ENCODE measurements around the gene MYRIP.
"Not testable (repeated sequence)": the region's sequence is repeated elsewhere in the genome, so short reads cannot be mapped to it uniquely, and the experiment has no call there.

MYRIP gene

DNA sequence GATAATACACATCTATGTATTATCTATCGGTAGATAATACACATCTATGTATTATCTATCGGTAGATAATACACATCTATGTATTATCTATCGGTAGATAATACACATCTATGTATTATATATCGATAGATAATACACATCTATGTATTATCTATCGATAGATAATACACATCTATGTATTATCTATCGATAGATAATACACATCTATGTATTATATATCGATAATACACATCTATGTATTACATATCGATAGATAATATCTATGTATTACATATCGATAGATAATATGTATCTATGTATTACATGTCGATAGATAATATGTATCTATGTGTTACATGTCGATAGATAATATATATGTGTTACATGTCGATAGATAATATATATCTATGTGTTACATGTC, 275.0 kb downstream of the MYRIP start:
- not testable (repeated sequence) for DNase-seq (ENCODE audit: low read depth)

DNA sequence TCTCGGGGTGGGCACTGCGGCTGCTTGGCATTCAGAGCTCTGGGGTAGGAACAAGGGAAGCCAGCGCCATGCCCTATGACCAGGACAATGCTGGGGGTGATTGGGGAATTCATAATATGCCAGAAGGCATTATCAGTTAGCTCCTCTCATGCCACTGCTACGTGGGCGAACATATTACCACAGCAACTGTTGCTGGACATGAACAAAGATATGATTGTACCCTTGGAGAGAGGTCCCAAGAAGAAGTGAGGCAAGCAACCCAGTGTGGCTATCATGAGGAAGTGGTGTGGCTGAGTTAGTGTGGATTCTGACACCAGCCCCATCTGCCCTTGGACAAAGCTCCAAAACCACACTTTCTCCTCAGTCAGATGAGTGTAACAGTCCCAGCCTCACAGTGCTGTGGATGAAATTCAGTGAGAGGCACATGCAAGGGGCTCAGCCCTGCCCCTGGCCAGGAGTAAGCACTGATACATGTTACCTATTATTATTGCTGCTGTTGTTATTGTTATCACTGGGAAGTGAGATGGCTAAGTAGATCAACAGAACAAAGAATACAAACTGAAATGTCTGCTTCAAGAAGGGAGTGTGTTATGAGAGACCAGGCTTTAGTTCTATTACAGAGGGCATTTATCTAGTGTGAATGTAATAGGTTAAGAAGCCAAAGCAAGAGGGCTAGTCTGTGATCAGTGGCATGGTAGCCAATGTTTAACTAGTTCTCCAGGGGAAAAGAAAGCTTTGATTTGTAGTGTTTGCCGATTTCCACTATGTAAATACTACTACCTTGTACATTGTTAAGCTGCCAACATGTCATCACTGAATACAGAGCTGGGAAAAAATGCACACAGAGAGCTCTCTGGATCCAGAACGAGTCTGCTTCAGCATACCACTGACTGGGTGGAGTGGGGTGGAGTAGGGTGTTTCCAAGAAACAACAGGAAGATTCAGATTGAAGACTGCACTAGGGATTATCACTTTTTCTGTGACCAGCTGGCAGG, 277.8 kb downstream of the MYRIP start:
- DNase-seq (ENCODE audit: low read depth) = no peak

DNA sequence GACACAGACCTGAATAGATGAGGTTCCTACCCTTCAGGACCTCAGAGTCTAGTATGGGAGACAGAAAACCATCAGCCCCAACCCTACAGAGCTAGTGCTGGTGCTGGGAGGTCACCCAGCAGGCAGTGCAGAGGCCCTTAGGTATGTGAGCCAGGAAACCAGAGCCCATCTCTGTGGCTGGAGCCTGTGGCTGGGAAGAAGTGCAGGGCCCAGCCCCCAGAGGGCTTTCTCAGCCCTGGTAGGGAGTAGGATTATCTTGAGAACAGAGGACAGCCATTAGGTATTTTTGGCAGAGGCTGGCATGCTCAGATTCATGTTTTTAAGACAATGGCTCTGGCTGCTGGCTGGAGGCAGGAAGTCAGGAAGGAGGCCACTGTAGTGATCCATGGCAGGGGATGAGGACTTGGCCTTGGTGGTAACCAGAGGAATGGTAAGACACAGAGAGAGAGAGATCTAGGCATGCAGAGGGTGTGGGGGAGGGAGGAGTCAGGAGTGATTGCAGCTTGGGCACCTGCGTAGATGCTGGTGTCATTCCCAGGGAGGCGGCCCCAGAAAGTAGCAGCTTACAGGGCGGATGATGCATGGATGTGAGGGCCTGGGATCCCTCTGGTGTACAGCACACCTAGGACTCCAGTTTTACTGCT, 279.2 kb downstream of the MYRIP start:
- no peak for DNase-seq (ENCODE audit: low read depth)

DNA sequence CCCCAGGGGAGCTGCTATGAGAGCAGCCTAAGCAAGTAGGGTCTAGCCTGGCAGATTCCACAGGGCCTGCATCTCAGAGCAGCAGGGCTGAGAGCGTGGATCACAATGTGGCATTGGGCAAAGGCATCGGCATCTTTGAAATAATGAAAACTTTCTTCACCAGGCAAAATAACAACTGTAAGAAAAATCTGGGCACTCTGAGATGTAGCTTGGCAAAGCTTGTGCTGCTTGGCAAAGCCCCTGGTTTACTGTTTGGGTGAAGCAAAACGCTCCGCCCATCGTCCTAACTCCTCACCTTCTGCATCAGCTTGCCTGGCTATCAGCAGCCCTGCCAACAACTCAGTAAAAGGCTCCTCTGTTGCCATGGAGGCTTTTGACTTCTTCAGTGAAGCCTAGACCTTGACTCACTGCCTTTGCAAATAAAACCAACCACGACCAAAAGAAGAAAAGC, 287.3 kb downstream of the MYRIP start:
- no peak for DNase-seq (ENCODE audit: low read depth)

DNA sequence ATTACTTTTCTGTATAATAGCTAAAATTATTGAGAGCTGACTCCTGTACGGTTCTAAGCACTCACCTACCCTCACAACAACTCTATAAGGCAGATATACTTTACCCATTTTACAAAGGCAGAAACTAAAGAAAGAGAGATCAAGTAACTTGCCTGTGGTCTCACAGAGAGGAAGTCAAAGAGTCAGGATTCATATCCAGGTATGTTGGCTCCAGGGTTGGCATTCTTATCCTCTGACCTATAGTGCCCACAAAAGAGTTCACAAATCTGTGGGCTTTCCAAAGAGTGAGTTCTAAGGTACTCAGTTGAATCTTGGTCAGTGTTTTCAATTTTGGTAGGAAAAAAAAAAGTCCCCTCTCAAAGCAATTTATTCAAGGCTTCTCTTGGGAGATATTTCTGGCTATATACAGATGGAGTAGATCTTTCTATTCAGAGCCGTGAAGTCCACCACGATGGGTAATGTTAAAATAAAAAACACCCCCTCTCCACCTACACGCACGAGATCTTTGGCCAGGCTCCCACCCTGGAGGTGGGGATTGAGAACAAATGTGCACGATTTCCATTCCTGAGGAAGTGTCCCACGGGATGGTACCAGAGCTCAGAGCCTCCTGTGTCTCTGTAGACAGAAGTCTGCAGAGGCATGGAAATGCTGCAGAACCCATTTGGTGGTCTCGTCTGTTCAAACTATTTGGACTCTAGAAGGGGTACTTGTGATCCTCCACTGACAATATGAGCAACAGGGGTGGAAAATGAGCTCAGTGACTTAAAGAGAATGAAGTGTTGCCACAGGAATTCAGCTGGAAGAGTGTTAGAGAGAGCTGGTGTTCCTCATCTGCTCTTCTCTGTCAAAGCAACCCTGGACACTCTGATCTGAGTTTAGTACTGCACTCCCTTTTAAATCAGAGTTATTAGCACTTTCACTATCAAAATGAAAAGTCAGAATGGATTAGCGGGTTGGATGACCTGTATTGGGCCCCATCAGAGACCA, 288.0 kb downstream of the MYRIP start:
- no peak for DNase-seq (ENCODE audit: low read depth)

DNA sequence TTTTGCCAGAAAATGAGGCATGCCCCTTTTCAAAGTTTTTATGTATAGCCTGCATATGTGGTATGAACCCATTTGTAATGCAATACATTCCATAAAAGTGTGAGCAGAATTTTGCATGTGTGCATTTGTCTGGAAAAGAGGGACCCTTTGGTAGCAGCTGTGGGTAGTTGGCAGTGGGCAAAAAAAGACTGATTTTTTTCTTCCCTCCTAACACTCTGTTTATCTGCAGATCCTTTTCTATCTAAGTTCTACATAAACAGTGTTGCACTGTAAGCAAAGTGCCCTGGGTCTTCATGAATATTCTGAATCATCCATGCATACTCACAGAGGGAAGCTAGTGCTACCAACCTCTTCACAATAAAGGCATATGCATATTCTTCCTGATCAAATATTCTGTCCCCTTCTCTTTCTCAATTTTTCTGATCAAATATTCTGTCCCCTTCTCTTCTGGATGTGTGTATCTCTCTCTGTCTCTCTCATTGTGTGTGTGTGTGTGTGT, 288.9 kb downstream of the MYRIP start:
- DNase-seq (ENCODE audit: low read depth) = no peak

DNA sequence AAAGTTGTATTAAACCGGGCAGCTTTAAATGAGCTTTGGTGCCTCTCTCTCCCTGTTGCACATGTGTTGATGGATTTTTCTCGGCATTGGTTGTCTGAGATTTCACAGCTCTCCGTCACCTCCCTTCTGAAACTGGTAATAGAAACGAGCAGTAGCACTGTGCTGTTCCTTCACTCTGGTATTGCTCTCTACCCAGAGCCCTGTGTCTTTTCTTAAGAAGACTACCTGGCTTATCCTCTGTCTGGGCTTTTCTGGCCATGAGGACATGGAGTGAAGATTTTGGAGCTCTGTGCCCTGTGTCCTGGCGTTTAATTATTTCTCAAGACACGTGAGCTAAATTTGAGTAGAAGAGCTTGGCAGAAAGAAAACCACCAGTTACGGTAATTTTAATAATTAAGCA, 290.5 kb downstream of the MYRIP start:
- no peak for DNase-seq (ENCODE audit: low read depth)

DNA sequence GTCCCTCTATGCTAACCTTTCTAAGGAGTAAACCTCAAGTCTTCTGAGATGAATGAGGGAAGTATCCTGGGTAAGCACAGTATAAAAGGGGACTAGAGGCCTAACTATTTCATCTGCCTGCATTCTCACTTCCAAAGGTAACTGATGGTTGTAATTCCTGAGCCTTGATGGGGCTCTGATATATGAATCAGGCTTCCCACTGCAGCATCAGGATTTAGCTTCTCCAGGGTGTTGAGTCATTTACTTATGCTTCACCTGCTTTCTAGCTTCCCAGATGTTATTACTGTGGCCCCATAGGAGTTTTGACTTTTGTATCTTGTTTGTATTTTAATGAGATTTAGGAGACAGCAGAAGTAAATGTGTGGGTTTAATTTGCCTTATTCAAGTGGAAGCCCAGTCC, 292.8 kb downstream of the MYRIP start:
- DNase-seq (ENCODE audit: low read depth) = no peak

DNA sequence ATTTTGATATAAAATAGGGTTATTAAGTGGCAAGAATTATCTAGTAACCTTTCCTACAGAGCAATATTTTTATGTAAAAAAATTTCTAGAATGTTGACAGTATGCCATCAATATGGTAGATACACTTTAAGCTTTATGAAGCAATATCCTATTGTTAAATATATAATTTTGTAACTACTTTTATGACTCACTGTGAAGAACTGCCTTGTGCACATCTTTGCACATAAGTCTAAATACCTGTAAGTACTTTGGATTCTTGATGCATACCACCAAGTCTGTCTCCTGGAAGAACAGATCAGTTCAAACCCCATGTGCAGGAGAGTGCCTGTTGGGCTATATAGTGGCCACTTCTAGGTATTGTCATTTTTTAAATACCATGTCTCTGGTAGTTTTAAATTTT, 294.4 kb downstream of the MYRIP start:
- DNase-seq (ENCODE audit: low read depth) = no peak

DNA sequence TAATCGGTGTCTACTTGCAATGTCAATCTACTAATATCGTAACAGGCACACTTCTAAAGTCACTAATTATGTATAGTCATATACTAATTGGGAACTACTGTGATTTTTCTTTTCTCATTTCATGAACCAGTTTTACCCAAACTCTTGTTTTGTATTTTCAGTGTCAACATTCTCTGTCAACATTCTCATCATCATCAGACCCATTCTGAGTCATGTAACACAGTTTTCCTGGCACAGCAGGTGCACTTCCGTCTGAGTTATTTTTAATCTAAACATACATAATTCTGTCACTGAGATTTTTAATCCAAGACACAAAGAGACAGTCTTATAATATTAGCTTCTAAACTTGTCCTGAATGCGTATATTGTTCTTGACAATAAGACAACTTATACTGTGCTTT, 295.0 kb downstream of the MYRIP start:
- no peak for DNase-seq (ENCODE audit: low read depth)

DNA sequence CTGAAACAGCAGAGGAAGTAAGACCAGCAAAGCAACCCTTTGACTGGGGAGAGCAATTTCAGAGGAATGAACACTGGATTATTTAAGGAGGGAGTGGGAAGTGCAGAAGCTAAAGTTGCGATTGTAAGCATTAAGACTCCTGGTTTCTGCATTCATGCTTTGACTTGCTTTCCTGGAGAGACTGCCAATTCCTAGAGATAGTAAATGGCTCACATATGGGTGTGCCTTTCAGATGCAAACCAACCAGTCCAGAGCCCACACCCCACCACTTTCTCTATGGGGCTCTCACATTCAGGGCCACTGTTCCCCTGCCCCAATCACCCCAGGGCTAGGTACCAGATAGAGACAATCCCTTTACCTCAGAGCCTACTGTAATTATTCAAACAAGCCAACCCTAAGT, 299.2 kb downstream of the MYRIP start:
- no peak for DNase-seq (ENCODE audit: low read depth)

DNA sequence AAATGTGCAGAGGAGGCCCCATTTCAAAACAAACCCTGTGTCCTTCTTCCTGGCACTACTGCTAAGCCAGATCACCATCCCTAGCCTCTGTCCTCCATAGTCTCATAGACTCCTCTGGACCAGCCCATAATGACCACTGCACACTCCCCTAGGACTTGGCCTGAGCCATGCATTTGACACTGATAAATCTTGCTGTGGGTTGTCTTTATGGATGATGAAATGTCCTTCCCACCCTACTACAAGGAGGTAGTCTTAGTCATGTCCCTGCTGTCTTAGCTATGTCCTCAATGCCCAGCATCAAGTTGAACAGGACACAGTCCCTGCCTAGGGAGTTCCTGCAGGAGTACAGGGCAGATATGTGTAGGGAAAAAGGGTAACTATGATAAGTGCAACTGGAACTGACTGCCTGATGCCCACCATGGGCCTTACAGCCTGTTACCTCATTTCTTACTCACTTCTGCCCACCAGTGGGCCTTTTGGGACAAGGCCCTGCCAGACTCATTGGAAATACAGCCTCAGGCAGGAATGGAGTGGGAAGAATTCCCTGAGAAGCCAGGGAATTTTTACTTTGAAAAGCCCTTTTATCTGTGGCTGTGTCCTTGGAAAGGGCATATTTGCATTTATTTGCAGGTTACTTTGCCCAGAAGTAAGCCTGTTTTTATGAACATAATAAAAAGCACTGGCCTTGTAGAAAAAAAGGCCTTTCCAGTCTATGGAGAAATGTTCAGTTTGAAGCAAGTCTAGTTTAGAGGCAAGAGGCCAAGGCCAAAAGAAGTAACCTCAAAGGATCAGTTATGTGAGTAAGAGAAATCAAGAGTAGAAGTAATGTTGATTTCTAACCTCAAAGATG, 300.5 kb downstream of the MYRIP start:
- no peak for DNase-seq (ENCODE audit: low read depth)

DNA sequence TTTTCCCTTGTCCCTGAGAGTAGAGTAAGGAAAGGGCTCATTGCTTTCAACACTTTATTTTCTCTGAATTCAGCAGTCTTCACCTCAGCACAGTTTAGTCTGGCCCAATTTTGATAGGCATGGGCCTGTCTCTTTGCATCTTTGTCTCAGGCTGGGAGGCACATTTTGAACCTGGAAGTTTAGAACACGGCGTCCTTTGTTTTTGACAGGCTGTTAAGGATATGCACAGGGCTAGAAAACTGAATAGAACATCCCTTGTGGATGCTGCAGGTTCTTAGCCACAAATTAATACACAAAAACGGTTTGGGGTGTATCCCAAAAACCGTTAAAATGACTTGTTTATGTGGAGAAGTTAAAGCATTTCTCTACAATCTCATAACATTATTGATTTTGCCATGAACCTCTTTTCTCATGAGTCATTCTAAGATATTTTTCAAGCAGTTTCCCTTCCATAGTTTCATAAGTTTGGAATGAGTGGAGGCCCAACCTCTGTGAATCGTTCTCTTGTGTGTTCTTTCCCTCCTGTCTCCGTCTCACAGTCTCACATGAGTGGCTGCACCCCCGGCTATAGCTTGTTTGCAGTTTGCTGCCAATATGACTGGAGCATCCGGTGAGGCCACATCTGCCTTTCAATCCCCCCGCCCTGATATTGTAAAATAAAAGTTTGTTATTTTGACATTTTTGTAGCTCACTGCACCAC, 307.2 kb downstream of the MYRIP start:
- DNase-seq (ENCODE audit: low read depth) = no peak

DNA sequence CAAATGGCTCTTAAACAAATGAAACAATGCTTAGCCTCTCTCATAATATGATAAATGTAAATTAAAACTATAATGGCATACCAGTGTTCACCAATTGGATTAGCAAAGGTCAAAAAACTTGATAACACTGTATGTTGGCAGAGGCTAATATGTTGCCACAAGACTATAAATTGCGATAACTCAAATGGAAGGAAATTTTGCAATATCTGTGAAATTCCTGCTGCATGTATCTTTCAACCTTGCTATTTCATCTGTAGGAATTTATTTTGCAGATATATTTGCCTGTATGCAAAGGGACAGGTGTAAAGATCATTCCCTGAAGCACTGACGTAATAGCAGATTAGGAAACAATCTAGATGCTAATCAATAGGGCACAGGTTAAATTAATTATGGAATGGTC, 308.7 kb downstream of the MYRIP start:
- no peak for DNase-seq (ENCODE audit: low read depth)

DNA sequence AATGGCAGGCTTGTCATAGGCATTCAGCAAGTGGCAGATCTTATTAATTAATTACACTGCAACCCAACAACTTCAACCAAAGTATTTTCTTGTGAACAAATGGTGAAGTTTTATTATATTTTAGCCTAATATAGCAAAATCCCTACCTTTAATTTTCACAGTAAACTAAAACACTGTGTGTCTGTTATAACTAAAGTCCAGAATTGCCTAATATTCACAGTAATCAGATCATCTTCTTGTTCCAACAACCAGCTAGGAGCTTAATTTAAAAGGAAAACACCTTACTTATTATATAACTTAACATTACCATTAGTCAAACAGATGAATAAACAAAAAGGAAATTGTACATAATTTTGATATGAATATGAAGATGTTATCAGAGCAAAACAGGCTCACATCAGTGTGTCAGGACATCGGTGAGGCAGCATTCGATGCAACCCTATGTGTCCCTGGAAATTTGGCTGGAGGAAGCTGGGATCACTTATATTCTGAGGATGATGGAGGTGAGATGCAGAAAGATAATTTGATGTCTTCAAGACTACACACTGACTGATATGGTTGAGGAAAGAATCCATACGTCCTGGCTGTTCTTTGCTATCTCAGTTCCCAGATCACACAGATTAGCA, 310.8 kb downstream of the MYRIP start:
- no peak for DNase-seq (ENCODE audit: low read depth)

DNA sequence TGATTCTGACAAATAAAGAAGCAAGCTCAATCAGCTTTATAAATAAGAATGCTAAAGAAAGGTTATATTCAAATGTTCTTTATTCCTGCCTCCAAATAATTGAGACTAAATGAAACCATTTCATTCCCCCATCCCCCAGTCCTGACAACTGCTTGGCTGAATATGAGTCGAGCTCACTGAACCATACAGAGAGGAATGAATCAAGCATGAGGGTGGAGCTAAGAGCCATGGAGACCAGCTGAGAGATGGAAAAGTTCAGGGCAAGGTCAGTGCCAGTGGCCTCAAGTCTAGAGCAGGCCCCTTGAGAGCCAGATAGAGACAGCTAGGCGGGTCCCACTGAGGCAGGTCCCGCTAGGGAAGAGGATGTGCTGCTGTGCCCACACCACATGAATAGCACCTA, 311.4 kb downstream of the MYRIP start:
- DNase-seq (ENCODE audit: low read depth) = no peak

DNA sequence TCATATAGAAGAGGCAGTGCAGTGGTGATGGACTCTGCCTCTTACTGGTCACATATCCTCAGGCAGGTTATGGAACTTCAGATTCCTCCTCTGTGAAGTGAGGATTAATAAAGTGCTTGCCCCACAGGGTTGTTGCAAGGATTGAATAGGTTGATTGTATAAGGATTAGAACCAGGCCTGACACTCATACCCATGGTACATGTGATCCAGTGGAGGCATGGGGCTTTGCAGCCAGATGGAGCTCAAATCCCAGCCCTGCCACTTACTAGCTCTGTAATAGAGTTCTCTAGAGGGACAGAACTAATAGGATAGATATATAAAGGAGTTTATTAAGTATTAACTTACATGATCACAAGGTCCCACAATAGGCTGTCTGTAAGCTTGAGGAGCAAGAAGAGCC, 315.5 kb downstream of the MYRIP start:
- DNase-seq (ENCODE audit: low read depth) = no peak

DNA sequence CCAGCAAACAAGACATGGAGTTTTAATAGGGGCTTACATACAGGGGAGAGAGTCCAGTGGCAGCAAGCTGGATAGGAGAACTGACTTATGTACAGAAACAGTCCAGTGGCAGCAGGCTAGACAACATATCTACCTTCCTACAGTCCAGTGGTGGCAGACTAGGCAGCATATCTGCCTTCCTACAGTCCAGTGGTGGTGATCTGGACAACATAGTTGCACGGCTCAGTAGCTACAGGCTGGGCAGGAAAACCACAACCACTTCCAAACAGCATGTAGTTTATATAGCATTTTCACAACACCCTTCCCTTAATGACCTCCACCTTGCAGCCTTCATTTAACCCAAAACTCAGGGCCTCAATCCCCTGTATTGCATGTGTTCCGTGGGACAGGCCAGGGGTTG, 318.8 kb downstream of the MYRIP start:
- DNase-seq (ENCODE audit: low read depth) = no peak

DNA sequence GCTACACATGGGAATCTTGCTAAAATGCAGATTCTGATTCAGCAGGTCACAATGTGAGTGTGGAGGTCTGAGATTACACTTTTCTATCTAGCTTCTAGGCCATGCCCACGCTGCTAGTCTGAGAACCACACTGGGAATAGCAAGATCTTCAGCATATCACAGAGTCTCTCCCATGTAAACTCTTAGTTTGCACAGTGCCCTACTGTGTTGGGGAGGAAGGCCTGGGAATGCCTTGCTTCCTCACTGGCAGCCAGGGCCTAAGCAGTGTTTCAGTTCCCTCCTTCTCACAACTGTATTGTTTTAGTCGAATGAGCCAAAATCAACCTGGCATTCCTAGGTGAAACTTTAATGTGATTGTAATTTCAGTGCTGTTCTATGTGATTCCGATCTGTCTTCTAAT, 320.1 kb downstream of the MYRIP start:
- no peak for DNase-seq (ENCODE audit: low read depth)

DNA sequence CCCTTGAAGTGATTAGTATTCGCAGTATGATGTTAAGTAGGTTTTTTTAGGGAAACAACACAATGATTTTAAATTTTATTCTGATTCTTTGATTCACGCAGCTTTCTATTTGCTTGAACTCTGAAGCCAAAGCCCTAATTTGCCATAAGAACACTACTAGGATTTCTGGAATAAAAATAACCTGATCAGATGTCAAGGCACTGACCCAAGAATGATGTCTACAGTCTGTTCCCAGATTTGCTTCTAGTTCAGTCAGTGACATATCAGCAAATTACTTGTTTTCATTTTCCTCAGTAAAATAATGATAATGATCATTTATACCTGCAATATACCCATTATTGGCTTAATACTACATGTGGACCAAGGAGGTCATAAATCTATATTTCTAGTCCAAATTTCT, 320.6 kb downstream of the MYRIP start:
- no peak for DNase-seq (ENCODE audit: low read depth)
